CD4-positive, alpha-beta T cell (primary cell): ENCODE measurements around the gene AGPAT3. TPM values are rescaled to one million over a fixed set of nuclear protein-coding genes. Genes with fewer than 3 reads are reported as not detected.

Source experiments
- ATAC-seq: fragments of 200-7000 bp; cut with Tn5 transposase; one replicate; pipeline ENCODE4 v1.10.0; 2022; ENCODE audit warnings: mild to moderate bottlenecking; ENCODE audit not compliant: poor library complexity
- CTCF ChIA-PET: fragments of 350-600 bp; sonication (Branson Sonifier 250); formaldehyde crosslinking; loops from one replicate; lab custom pipeline; 2021; ENCODE audit warnings: antibody characterized with exemption, inconsistent platforms; lab: Charles Lee
- POLR2A ChIA-PET: fragments of 350-600 bp; sonication (Branson Sonifier 250); formaldehyde crosslinking; loops from one replicate; lab custom pipeline; 2021; ENCODE audit warnings: antibody characterized with exemption, inconsistent platforms; lab: Charles Lee
- DNase-seq, 14 experiments: peaks; one replicate each; pipeline ENCODE4 v3.0.0-alpha.2; 2013 to 2020; ENCODE audit warnings: mixed read lengths in 2 of 14
- H3K27ac ChIP-seq, 2 donors: one replicate each; pipeline versions ENCODE4 v1.5.1 to v1.7.0; 2013; ENCODE audit warnings: low read length in 2 of 2, low read depth in 1 of 2, mild to moderate bottlenecking in 1 of 2
- H3K27me3 ChIP-seq, 2 experiments: 1 replicate in 1 of 2; 2 replicates in 1 of 2; pipeline versions ENCODE4 v1.6.1 to v1.7.0; 2013; ENCODE audit warnings: low read length in 2 of 2, control low read depth in 1 of 2, mild to moderate bottlenecking in 1 of 2, moderate library complexity in 1 of 2; ENCODE audit not compliant: insufficient read depth in 2 of 2, control insufficient read depth in 1 of 2
- H3K36me3 ChIP-seq: one replicate; pipeline ENCODE4 v1.6.1; 2013; ENCODE audit warnings: low read length, control low read depth; ENCODE audit not compliant: insufficient read depth
- H3K4me1 ChIP-seq: one replicate; pipeline ENCODE4 v1.6.1; 2013; ENCODE audit warnings: low read length, control low read depth; ENCODE audit not compliant: insufficient read depth
- H3K4me3 ChIP-seq: one replicate; pipeline ENCODE4 v1.5.1; 2013; ENCODE audit warnings: mild to moderate bottlenecking, low read length, moderate library complexity
- H3K9me3 ChIP-seq, 2 experiments: 1 replicate in 1 of 2; 2 replicates in 1 of 2; pipeline versions ENCODE4 v1.6.1 to v1.7.0; 2013; ENCODE audit warnings: low read length in 2 of 2, mild to moderate bottlenecking in 2 of 2, control low read depth in 1 of 2, moderate library complexity in 1 of 2; ENCODE audit not compliant: control insufficient read depth in 1 of 2, insufficient read depth in 1 of 2
- H3K27ac Mint-ChIP-seq: one replicate; pipeline ENCODE4 v1.8.0; 2020; ENCODE audit warnings: mixed read lengths
- H3K27me3 Mint-ChIP-seq: one replicate; pipeline ENCODE4 v1.8.0; 2021; ENCODE audit warnings: mixed read lengths
- H3K36me3 Mint-ChIP-seq: one replicate; pipeline ENCODE4 v1.8.0; 2021; ENCODE audit warnings: low read depth, mixed read lengths
- H3K4me1 Mint-ChIP-seq: one replicate; pipeline ENCODE4 v1.8.0; 2021; ENCODE audit warnings: low read depth, mixed read lengths
- H3K4me3 Mint-ChIP-seq: one replicate; pipeline ENCODE4 v1.8.0; 2020; ENCODE audit warnings: mild to moderate bottlenecking, mixed read lengths
- H3K9me3 Mint-ChIP-seq: one replicate; pipeline ENCODE4 v1.8.0; 2020; ENCODE audit warnings: mixed read lengths
- intact Hi-C, 2 experiments: fragments of 100-400 bp; cut with DNase I in 1 of 2; cut with micrococcal nuclease in 1 of 2; formaldehyde crosslinking; loops; one replicate each; pipeline versions ENCODE4 v1.15.1 to v1.9.0; 2023 to 2025; cut with DNase I, micrococcal nuclease
- total RNA-seq, 174 experiments: library from RNA in 2 of 174; stranded (reverse) in 2 of 174; gene quantifications; one replicate each; pipeline ENCODE4 v1.2.3 and lab custom pipeline; 2021 to 2026
- TF ChIP-seq, protein P1 (sequence below): fragments of 200-600 bp; IDR thresholded peaks from one replicate; pipeline ENCODE4 v1.8.0; 2022; ENCODE audit warnings: antibody characterized with exemption, mild to moderate bottlenecking

AGPAT3 gene
- total RNA-seq, 2 experiments from 2014 or later = 40.8 to 43.4 TPM

DNA sequence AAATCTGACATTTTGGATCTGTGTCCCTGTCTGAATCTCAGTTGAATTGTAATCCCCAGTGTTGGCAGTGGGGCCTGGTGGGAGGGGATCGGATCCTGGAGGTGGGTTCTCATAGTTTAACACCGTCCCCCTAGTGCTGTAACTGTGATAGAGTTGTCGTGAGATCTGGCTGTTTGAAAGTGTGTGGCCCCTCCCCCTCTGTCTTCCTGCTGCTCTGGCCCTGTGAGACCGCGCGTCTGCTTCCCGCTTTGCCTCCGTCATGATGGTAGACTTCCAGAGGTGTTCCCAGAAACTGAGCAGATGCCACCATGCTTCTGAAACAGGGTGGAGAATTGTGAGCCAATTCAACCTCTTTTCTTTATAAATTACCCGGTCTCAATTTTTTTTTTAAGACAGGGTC, 25.0 kb downstream of the AGPAT3 start:
- ATAC-seq = no peak
- DNase-seq = no peak
- H3K9me3 ChIP-seq = no peaks in the 10 kb centered on the region
- POLR2A ChIA-PET = no interaction called here
- no peak overlapping the region for H3K4me3 Mint-ChIP-seq
- no peaks in the 10 kb centered on the region for H3K9me3 Mint-ChIP-seq
- peaks cover 23% of the 10 kb centered on the region for H3K4me1 ChIP-seq
- intact Hi-C loops = no loop called here
- CTCF ChIA-PET = no interaction called here
- no peaks in the 10 kb centered on the region for H3K27me3 Mint-ChIP-seq
- H3K4me1 Mint-ChIP-seq = peaks cover 58% of the 10 kb centered on the region
- TF ChIP-seq, protein P1, sequence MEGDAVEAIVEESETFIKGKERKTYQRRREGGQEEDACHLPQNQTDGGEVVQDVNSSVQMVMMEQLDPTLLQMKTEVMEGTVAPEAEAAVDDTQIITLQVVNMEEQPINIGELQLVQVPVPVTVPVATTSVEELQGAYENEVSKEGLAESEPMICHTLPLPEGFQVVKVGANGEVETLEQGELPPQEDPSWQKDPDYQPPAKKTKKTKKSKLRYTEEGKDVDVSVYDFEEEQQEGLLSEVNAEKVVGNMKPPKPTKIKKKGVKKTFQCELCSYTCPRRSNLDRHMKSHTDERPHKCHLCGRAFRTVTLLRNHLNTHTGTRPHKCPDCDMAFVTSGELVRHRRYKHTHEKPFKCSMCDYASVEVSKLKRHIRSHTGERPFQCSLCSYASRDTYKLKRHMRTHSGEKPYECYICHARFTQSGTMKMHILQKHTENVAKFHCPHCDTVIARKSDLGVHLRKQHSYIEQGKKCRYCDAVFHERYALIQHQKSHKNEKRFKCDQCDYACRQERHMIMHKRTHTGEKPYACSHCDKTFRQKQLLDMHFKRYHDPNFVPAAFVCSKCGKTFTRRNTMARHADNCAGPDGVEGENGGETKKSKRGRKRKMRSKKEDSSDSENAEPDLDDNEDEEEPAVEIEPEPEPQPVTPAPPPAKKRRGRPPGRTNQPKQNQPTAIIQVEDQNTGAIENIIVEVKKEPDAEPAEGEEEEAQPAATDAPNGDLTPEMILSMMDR = no peak
- H3K36me3 ChIP-seq = peaks cover 19% of the 10 kb centered on the region
- H3K27ac ChIP-seq = no peak overlapping the region
- no peak overlapping the region for H3K4me3 ChIP-seq
- no peaks in the 10 kb centered on the region for H3K27me3 ChIP-seq
- peaks cover 37% of the 10 kb centered on the region for H3K36me3 Mint-ChIP-seq
- H3K27ac Mint-ChIP-seq = peak overlapping the region; percentile 21

GRCh38 chr21:43892334-43892733, 27.3 kb downstream of the AGPAT3 start:
- Mint-ChIP-seq H3K4me3 (no peak overlapping the region), H3K4me1 (peaks cover 51% of the 10 kb centered on the region), H3K9me3 (no peaks in the 10 kb centered on the region), H3K36me3 (peaks cover 27% of the 10 kb centered on the region), H3K27me3 (no peaks in the 10 kb centered on the region), H3K27ac (peak overlapping the region; percentile 29)
- ChIA-PET CTCF (interaction anchor here (1.1 to 1.8 kb wide), 4 partner anchors 20 to 83 kb away, joined by 3 read pairs; no protein-coding TSS in a partner anchor), POLR2A (interaction anchor here (1.0 to 1.6 kb wide), 2 partner anchors 26 to 29 kb away, joined by 3 to 7 read pairs; no protein-coding TSS in a partner anchor)
- ATAC-seq (no peak), DNase-seq (no peak)
- peaks cover 14% of the 10 kb centered on the region for H3K36me3 ChIP-seq
- no peak overlapping the region for H3K4me3 ChIP-seq
- H3K27me3 ChIP-seq = no peaks in the 10 kb centered on the region
- TF ChIP-seq, protein P1 = no peak
- H3K4me1 ChIP-seq = peaks cover 21% of the 10 kb centered on the region
- intact Hi-C loops = loop anchor here in 1 of 2 experiments (2.0 kb wide), 1 partner anchor 26 kb away; no protein-coding TSS in a partner anchor
- no peak overlapping the region for H3K27ac ChIP-seq
- no peaks in the 10 kb centered on the region for H3K9me3 ChIP-seq

DNA sequence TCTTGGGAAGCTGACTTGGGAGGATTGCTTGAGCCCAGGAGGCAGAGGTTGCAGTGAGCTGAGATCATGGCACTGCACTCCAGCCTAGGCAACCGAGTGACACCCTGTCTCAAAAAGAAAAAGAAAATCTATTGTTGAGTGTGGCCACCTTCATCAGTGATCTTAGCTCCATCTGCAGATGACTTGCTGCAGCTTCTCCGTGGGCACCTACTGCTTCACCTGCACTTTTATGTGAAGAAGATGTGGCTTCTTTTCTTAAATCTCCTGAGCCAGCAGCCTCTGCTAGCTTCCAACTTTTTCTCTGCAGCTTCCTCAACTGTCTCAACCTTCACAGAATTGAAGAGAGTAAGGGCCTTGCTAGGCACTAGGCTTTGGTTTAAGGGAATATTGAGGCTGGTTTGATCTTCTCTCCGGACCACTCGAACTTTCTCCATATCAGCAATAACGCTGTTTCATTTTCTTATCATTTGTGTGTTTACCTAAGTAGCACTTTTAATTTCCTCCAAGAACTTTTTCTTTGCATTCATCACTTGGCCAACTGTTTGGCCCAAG, 28.0 kb downstream of the AGPAT3 start:
- peaks cover 51% of the 10 kb centered on the region for H3K4me1 Mint-ChIP-seq
- H3K27me3 Mint-ChIP-seq = no peaks in the 10 kb centered on the region
- H3K9me3 Mint-ChIP-seq = no peaks in the 10 kb centered on the region
- no peak overlapping the region for H3K27ac ChIP-seq
- POLR2A ChIA-PET = interaction anchor here (1.0 to 1.6 kb wide), 2 partner anchors 25 to 28 kb away, joined by 3 to 7 read pairs; no protein-coding TSS in a partner anchor
- H3K4me3 Mint-ChIP-seq = peak overlapping the region; percentile 32
- peak overlapping the region; percentile 29 for H3K27ac Mint-ChIP-seq
- peaks cover 21% of the 10 kb centered on the region for H3K4me1 ChIP-seq
- H3K4me3 ChIP-seq = peak overlapping the region; percentile 36
- peaks cover 12% of the 10 kb centered on the region for H3K36me3 ChIP-seq
- no peak for ATAC-seq
- CTCF ChIA-PET = interaction anchor here (1.0 to 1.8 kb wide), 5 partner anchors 21 to 82 kb away, joined by 3 read pairs; no protein-coding TSS in a partner anchor
- intact Hi-C loops = loop anchor here in 1 of 2 experiments (2.0 kb wide), 1 partner anchor 26 kb away; no protein-coding TSS in a partner anchor
- peak in 2 of 14 experiments; percentile 17 to 28 for DNase-seq
- no peaks in the 10 kb centered on the region for H3K27me3 ChIP-seq
- no peaks in the 10 kb centered on the region for H3K9me3 ChIP-seq
- TF ChIP-seq, protein P1 = no peak
- H3K36me3 Mint-ChIP-seq = peaks cover 31% of the 10 kb centered on the region
